GM19351 (cell line): Measurements from ENCODE around the gene CDHR3.

ENCODE experiments used
- ATAC-seq: cut with Tn5 transposase; IDR thresholded peaks from one replicate; pipeline ENCODE4 v1.9.1; 2021; ENCODE audit warnings: mild to moderate bottlenecking, moderate library complexity; ENCODE audit not compliant: unreplicated experiment

Gene CDHR3

GRCh38 chr7:106080300-106080987 lies 117.4 kb downstream of the CDHR3 start:
- no peak for ATAC-seq

- ATAC-seq: no peak
These were observed 119.2 kb downstream of the CDHR3 start for GRCh38 chr7:106082087-106082854.
